Neural cell (in vitro differentiated cells): ENCODE data around the gene CCDC17. TPM values are rescaled to one million over a fixed set of nuclear protein-coding genes. Genes with fewer than 3 reads are reported as not detected.

ENCODE experiments used
- H2AFZ ChIP-seq: fragments of 200-600, 300-800 bp; sonication (generic), shearing (Covaris generic); 2 replicates; pipeline ENCODE4 v1.6.0; 2014; ENCODE audit warnings: low read depth, mild to moderate bottlenecking, antibody characterized with exemption, low read length, moderate library complexity
- H3F3A ChIP-seq: fragments of 200-600 bp; shearing (Covaris generic); 2 replicates; pipeline ENCODE4 v1.6.1; 2016; ENCODE audit warnings: mild to moderate bottlenecking, moderate library complexity, mixed read lengths, antibody characterized with exemption, low read length; ENCODE audit not compliant: insufficient read depth, poor library complexity, severe bottlenecking
- H3K27ac ChIP-seq: fragments of 200-600, 300-800 bp; sonication (generic), shearing (Covaris generic); 2 replicates; pipeline ENCODE4 v1.5.1; 2014; ENCODE audit warnings: mild to moderate bottlenecking, low read length, moderate library complexity
- H3K27me3 ChIP-seq: fragments of 300-800, 200-600 bp; sonication (generic), shearing (Covaris generic); 2 replicates; pipeline ENCODE4 v1.6.0; 2014; ENCODE audit warnings: mild to moderate bottlenecking, low read depth, low read length, moderate library complexity; ENCODE audit not compliant: insufficient read depth
- H3K36me3 ChIP-seq: fragments of 300-800, 200-600 bp; sonication (generic), shearing (Covaris generic); 2 replicates; pipeline ENCODE4 v1.5.1; 2014; ENCODE audit warnings: mild to moderate bottlenecking, antibody characterized with exemption, low read length, moderate library complexity; ENCODE audit not compliant: insufficient read depth
- H3K4me2 ChIP-seq: fragments of 300-800, 200-600 bp; sonication (generic), shearing (Covaris generic); 2 replicates; pipeline ENCODE4 v1.6.0; 2014; ENCODE audit warnings: mild to moderate bottlenecking, low read length
- H3K4me3 ChIP-seq: fragments of 300-800, 200-600 bp; sonication (generic), shearing (Covaris generic); 2 replicates; pipeline ENCODE4 v1.5.1; 2014; ENCODE audit warnings: mild to moderate bottlenecking, low read length, moderate library complexity
- H3K79me2 ChIP-seq: fragments of 200-600 bp; shearing (Covaris generic); replicated peaks from 2 replicates; pipeline ENCODE4 v1.6.0; 2014; ENCODE audit warnings: mild to moderate bottlenecking, low read length, moderate library complexity; ENCODE audit not compliant: insufficient read depth
- H3K9ac ChIP-seq: fragments of 300-800, 200-600 bp; sonication (generic), shearing (Covaris generic); 2 replicates; pipeline ENCODE4 v1.6.1; 2016; ENCODE audit warnings: mild to moderate bottlenecking, low read length, mixed read lengths
- H3K9me2 ChIP-seq: fragments of 200-600 bp; shearing (Covaris generic); 2 replicates; pipeline ENCODE4 v1.6.1; 2016; ENCODE audit warnings: mild to moderate bottlenecking, low read length, mixed read lengths; ENCODE audit not compliant: insufficient read depth
- H3K9me3 ChIP-seq: fragments of 200-600, 300-800 bp; sonication (generic), shearing (Covaris generic); 2 replicates; pipeline ENCODE4 v1.6.1; 2016; ENCODE audit warnings: mild to moderate bottlenecking, mixed run types, low read length, moderate library complexity, mixed read lengths
- H4K20me1 ChIP-seq: fragments of 200-600 bp; shearing (Covaris generic); 2 replicates; pipeline ENCODE4 v1.6.1; 2016; ENCODE audit warnings: mild to moderate bottlenecking, mixed run types; ENCODE audit not compliant: insufficient read depth
- CTCF ChIP-seq: fragments of 450-650 bp; IDR thresholded peaks from 2 replicates; pipeline ENCODE4 v1.5.1; 2014; ENCODE audit warnings: antibody characterized with exemption, mild to moderate bottlenecking, moderate library complexity; ENCODE audit not compliant: poor library complexity, severe bottlenecking
- EP300 ChIP-seq: fragments of 450-650 bp; conservative IDR thresholded peaks from 2 replicates; pipeline ENCODE4 v1.6.1; 2014; ENCODE audit warnings: antibody characterized with exemption, mild to moderate bottlenecking, moderate library complexity; ENCODE audit not compliant: poor library complexity, severe bottlenecking
- EZH2 ChIP-seq: fragments of 200-600, 300-800 bp; shearing (Covaris generic), sonication (generic); IDR thresholded peaks from 2 replicates; pipeline ENCODE4 v1.6.1; 2014; ENCODE audit warnings: antibody characterized with exemption, low read length, borderline replicate concordance, mild to moderate bottlenecking; ENCODE audit not compliant: insufficient read depth, poor library complexity, severe bottlenecking
- MXI1 ChIP-seq: fragments of 450-650 bp; conservative IDR thresholded peaks from 2 replicates; pipeline ENCODE4 v1.6.1; 2014; ENCODE audit warnings: antibody characterized with exemption, mild to moderate bottlenecking; ENCODE audit not compliant: poor library complexity, severe bottlenecking
- POLR2AphosphoS5 ChIP-seq: IDR thresholded peaks from 2 replicates; pipeline ENCODE4 v1.6.1; 2012
- RAD21 ChIP-seq: fragments of 450-650 bp; conservative IDR thresholded peaks from 2 replicates; pipeline ENCODE4 v1.6.1; 2014; ENCODE audit warnings: antibody characterized with exemption, mild to moderate bottlenecking, moderate library complexity
- REST ChIP-seq: IDR thresholded peaks from 2 replicates; pipeline ENCODE4 v1.6.1; 2012; ENCODE audit warnings: borderline replicate concordance
- SMC3 ChIP-seq: fragments of 450-650 bp; conservative IDR thresholded peaks from 2 replicates; pipeline ENCODE4 v1.6.1; 2014; ENCODE audit warnings: antibody characterized with exemption, mild to moderate bottlenecking, moderate library complexity; ENCODE audit not compliant: poor library complexity
- TAF1 ChIP-seq: IDR thresholded peaks from 2 replicates; pipeline ENCODE4 v1.6.1; 2012; ENCODE audit warnings: low read depth
- polyA plus RNA-seq: library from polyadenylated mRNA; depleted of rRNA; stranded (reverse); fragments of >200 nt; gene quantifications from 2 replicates; pipeline ENCODE4 v1.2.3, GENCODE V29; 2014

CCDC17 gene
- polyA plus RNA-seq, 1 donor from 2014 or later: 1.1 TPM

- Histone ChIP-seq H3K9me2 (no peaks in the 10 kb centered on the region), H3K4me3 (no peak overlapping the region), H3K79me2 (no peaks in the 10 kb centered on the region), H3K36me3 (no peaks in the 10 kb centered on the region), H2AFZ (no peak overlapping the region), H3K9me3 (no peaks in the 10 kb centered on the region), H3F3A (no peaks in the 10 kb centered on the region), H3K27ac (no peak overlapping the region), H3K9ac (no peak overlapping the region), H4K20me1 (no peaks in the 10 kb centered on the region), H3K27me3 (no peaks in the 10 kb centered on the region), H3K4me2 (no peak overlapping the region)
- TF ChIP-seq SMC3: no peak
- no peak for TF ChIP-seq POLR2AphosphoS5
Observed at GRCh38 chr1:45619149-45619921, 4.5 kb downstream of the CCDC17 start.

GRCh38 chr1:45617618-45618017 lies 6.2 kb downstream of the CCDC17 start:
- TF ChIP-seq CTCF: no peak
- TF ChIP-seq TAF1: no peak
- no peak for TF ChIP-seq POLR2AphosphoS5
- no peak for TF ChIP-seq SMC3
- no peak for TF ChIP-seq REST
- H3K36me3 ChIP-seq: no peaks in the 10 kb centered on the region
- no peak overlapping the region for H3K4me2 ChIP-seq
- no peak overlapping the region for H2AFZ ChIP-seq
- no peaks in the 10 kb centered on the region for H3K79me2 ChIP-seq
- no peaks in the 10 kb centered on the region for H3F3A ChIP-seq
- no peaks in the 10 kb centered on the region for H4K20me1 ChIP-seq
- no peaks in the 10 kb centered on the region for H3K27me3 ChIP-seq
- H3K9ac ChIP-seq: no peak overlapping the region
- H3K9me3 ChIP-seq: no peaks in the 10 kb centered on the region
- no peaks in the 10 kb centered on the region for H3K9me2 ChIP-seq
- no peak overlapping the region for H3K27ac ChIP-seq
- H3K4me3 ChIP-seq: no peak overlapping the region

- Histone ChIP-seq H3F3A (no peaks in the 10 kb centered on the region), H3K79me2 (no peaks in the 10 kb centered on the region), H3K9me2 (no peaks in the 10 kb centered on the region), H3K4me2 (no peak overlapping the region), H4K20me1 (no peaks in the 10 kb centered on the region), H2AFZ (no peak overlapping the region), H3K4me3 (no peak overlapping the region), H3K9ac (no peak overlapping the region), H3K36me3 (no peaks in the 10 kb centered on the region), H3K27ac (no peak overlapping the region), H3K9me3 (no peaks in the 10 kb centered on the region), H3K27me3 (no peaks in the 10 kb centered on the region)
- TF ChIP-seq EZH2 (no peak), CTCF (no peak), POLR2AphosphoS5 (no peak), EP300 (no peak), REST (no peak), TAF1 (no peak), MXI1 (no peak), RAD21 (no peak), SMC3 (no peak)
Observed at GRCh38 chr1:45615885-45616284, 8.0 kb downstream of the CCDC17 start.
